ENCODE measurements around the gene PBXIP1.

The PBXIP1 gene

GRCh38 chr1:154945962-154946850 lies 9.7 kb downstream of the PBXIP1 start:
- H3K9ac ChIP-seq (ENCODE audit: low read depth, low read length) = no peak overlapping the region
- H2AFZ ChIP-seq (ENCODE audit: low read depth, low read length) = no peak overlapping the region
- H3K36me3 ChIP-seq (ENCODE audit: insufficient read depth, low read length) = peaks cover 39% of the 10 kb centered on the region
- DNase-seq = no peak
- no peak overlapping the region for H3K4me3 ChIP-seq (ENCODE audit: low read depth in 1 of 2, low read length in 2 of 2)
- peaks cover 3% of the 10 kb centered on the region; the same call in 1 of the 2 replicates for H4K20me1 ChIP-seq (ENCODE audit: insufficient read depth, low read length)
- H3K4me2 ChIP-seq (ENCODE audit: insufficient read depth, low read length) = no peak overlapping the region
- H3K79me2 ChIP-seq (ENCODE audit: insufficient read depth, low read length) = no peaks in the 10 kb centered on the region
- peaks cover 24% of the 10 kb centered on the region for H3K4me1 ChIP-seq (ENCODE audit: insufficient read depth, low read length)
- TF ChIP-seq CTCF (IDR thresholded peaks at IDR 0.05; ENCODE audit: borderline replicate concordance, extremely low read depth, low read length, poor library complexity, severe bottlenecking) (no peak), EZH2 (IDR thresholded peaks at IDR 0.05; ENCODE audit: borderline replicate concordance, low read depth, low read length, severe bottlenecking) (no peak)
- H3K9me3 ChIP-seq (ENCODE audit: insufficient read depth, low read length, severe bottlenecking) = no peaks in the 10 kb centered on the region
- H3K27me3 ChIP-seq (ENCODE audit: insufficient read depth, low read length, poor library complexity) = no peaks in the 10 kb centered on the region
- ATAC-seq (ENCODE audit: insufficient read depth, low read depth) = no peak
- no peak overlapping the region for H3K27ac ChIP-seq (ENCODE audit: low read length)

- Histone ChIP-seq H3K4me3 (ENCODE audit: low read depth in 1 of 2, low read length in 2 of 2) (no peak overlapping the region), H3K36me3 (ENCODE audit: insufficient read depth, low read length) (peaks cover 30% of the 10 kb centered on the region), H3K27me3 (ENCODE audit: insufficient read depth, low read length, poor library complexity) (no peaks in the 10 kb centered on the region), H3K4me1 (ENCODE audit: insufficient read depth, low read length) (peaks cover 25% of the 10 kb centered on the region), H3K27ac (ENCODE audit: low read length) (no peak overlapping the region), H3K4me2 (ENCODE audit: insufficient read depth, low read length) (no peak overlapping the region), H3K9me3 (ENCODE audit: insufficient read depth, low read length, severe bottlenecking) (no peaks in the 10 kb centered on the region), H3K79me2 (ENCODE audit: insufficient read depth, low read length) (no peaks in the 10 kb centered on the region), H4K20me1 (ENCODE audit: insufficient read depth, low read length) (no peaks in the 10 kb centered on the region; the same call in 1 of the 2 replicates), H3K9ac (ENCODE audit: low read depth, low read length) (no peak overlapping the region), H2AFZ (ENCODE audit: low read depth, low read length) (no peak overlapping the region)
- TF ChIP-seq CTCF (IDR thresholded peaks at IDR 0.05; ENCODE audit: borderline replicate concordance, extremely low read depth, low read length, poor library complexity, severe bottlenecking) = no peak
- DNase-seq (no peak), ATAC-seq (ENCODE audit: insufficient read depth, low read depth) (no peak)
Measured at GRCh38 chr1:154945160-154945961, 10.5 kb downstream of the PBXIP1 start.

GRCh38 chr1:154944401-154945159 lies 11.3 kb downstream of the PBXIP1 start:
- Histone ChIP-seq H3K27ac (ENCODE audit: low read length) (0 out of 2 replicates have a peak overlapping the region, but pooled peaks have one; percentile 24), H3K9ac (ENCODE audit: low read depth, low read length) (no peak overlapping the region), H3K4me2 (ENCODE audit: insufficient read depth, low read length) (no peak overlapping the region), H2AFZ (ENCODE audit: low read depth, low read length) (no peak overlapping the region), H3K27me3 (ENCODE audit: insufficient read depth, low read length, poor library complexity) (no peaks in the 10 kb centered on the region), H3K4me1 (ENCODE audit: insufficient read depth, low read length) (peaks cover 29% of the 10 kb centered on the region), H3K9me3 (ENCODE audit: insufficient read depth, low read length, severe bottlenecking) (no peaks in the 10 kb centered on the region), H3K36me3 (ENCODE audit: insufficient read depth, low read length) (peaks cover 28% of the 10 kb centered on the region), H3K4me3 (ENCODE audit: low read depth in 1 of 2, low read length in 2 of 2) (no peak overlapping the region), H4K20me1 (ENCODE audit: insufficient read depth, low read length) (no peaks in the 10 kb centered on the region; the same call in 1 of the 2 replicates), H3K79me2 (ENCODE audit: insufficient read depth, low read length) (no peaks in the 10 kb centered on the region)
- DNase-seq (no peak), ATAC-seq (ENCODE audit: insufficient read depth, low read depth) (no peak)
- TF ChIP-seq EZH2 (IDR thresholded peaks at IDR 0.05; ENCODE audit: borderline replicate concordance, low read depth, low read length, severe bottlenecking) (no peak), CTCF (IDR thresholded peaks at IDR 0.05; ENCODE audit: borderline replicate concordance, extremely low read depth, low read length, poor library complexity, severe bottlenecking) (no peak)

All from DND-41 (cell line).